Cardiac muscle cell (in vitro differentiated cells and primary cell): Measurements from ENCODE around the gene ZNF69. TPM values are rescaled to one million over a fixed set of nuclear protein-coding genes. Genes with fewer than 3 reads are reported as not detected.
"Not testable (repeated sequence)": the region's sequence is repeated elsewhere in the genome, so short reads cannot be mapped to it uniquely, and the experiment has no call there.

ENCODE experiments used
- DNase-seq, 2 donors: peaks; one replicate each; pipeline versions ENCODE4 v3.0.0 to v3.0.0-alpha.2; 2010 to 2017; ENCODE audit warnings: low read depth in 1 of 2, low spot score in 1 of 2
- H3K27ac ChIP-seq: fragments of 200-600 bp; sonication (generic); 2 replicates; pipeline ENCODE4 v1.5.1; 2016
- H3K27me3 ChIP-seq: fragments of 200-600 bp; sonication (generic); 2 replicates; pipeline ENCODE4 v1.6.0; 2016; ENCODE audit warnings: control low read depth
- H3K36me3 ChIP-seq: fragments of 200-600 bp; sonication (generic); 2 replicates; pipeline ENCODE4 v1.5.1; 2016; ENCODE audit warnings: control low read depth
- H3K4me1 ChIP-seq: fragments of 200-600 bp; sonication (generic); 2 replicates; pipeline ENCODE4 v1.8.1; 2017; ENCODE audit warnings: low read depth, mild to moderate bottlenecking, mixed run types
- H3K4me3 ChIP-seq: fragments of 200-600 bp; sonication (generic); 2 replicates; pipeline ENCODE4 v1.5.1; 2016; ENCODE audit warnings: mild to moderate bottlenecking
- H3K9me3 ChIP-seq: fragments of 200-600 bp; sonication (generic); 2 replicates; pipeline ENCODE4 v1.5.1; 2017; ENCODE audit warnings: low read depth, mild to moderate bottlenecking, control low read depth
- polyA plus RNA-seq: library from polyadenylated mRNA; unstranded; fragments of >200 nt; fragmentation: Nextera tagmentation; extraction: Ambion mirVana; gene quantifications from 2 replicates; pipeline ENCODE4 v1.2.1, GENCODE V29; 2016
- total RNA-seq: library from RNA; depleted of rRNA; stranded (reverse); fragments of >200 nt; gene quantifications from 2 replicates; pipeline ENCODE4 v1.2.3, GENCODE V29; 2016
- TF ChIP-seq, protein P1 (sequence below): IDR thresholded peaks from 2 replicates; pipeline ENCODE4 v1.5.1; 2012; ENCODE audit warnings: low read depth, mild to moderate bottlenecking, low read length

ZNF69 gene
- total and polyA plus RNA-seq, 2 experiments from 2014 or later, result 13.6 to 19.2 TPM

DNA sequence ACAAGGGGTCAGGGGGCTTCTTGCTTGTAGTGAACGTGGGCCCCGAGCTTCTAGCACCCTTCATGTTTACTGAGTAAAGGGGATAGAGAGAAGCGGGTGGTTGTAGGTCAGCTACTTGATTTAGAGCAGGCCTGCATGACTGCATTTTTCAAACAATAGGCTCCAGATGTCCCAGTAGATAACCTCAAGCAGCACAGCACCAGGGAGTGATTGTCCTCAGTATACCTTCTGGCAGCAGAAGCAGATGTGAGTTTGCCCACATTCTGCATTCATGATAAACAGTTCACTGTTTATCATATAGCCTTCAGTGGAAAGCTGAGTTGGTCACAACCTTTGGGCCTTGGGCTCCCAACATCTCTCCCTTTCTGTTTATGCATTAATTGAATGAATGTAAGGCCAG is 34.2 kb upstream of the ZNF69 start:
- no peak for DNase-seq
- no peaks in the 10 kb centered on the region for H3K4me1 ChIP-seq
- no peaks in the 10 kb centered on the region for H3K9me3 ChIP-seq
- TF ChIP-seq, protein P1, sequence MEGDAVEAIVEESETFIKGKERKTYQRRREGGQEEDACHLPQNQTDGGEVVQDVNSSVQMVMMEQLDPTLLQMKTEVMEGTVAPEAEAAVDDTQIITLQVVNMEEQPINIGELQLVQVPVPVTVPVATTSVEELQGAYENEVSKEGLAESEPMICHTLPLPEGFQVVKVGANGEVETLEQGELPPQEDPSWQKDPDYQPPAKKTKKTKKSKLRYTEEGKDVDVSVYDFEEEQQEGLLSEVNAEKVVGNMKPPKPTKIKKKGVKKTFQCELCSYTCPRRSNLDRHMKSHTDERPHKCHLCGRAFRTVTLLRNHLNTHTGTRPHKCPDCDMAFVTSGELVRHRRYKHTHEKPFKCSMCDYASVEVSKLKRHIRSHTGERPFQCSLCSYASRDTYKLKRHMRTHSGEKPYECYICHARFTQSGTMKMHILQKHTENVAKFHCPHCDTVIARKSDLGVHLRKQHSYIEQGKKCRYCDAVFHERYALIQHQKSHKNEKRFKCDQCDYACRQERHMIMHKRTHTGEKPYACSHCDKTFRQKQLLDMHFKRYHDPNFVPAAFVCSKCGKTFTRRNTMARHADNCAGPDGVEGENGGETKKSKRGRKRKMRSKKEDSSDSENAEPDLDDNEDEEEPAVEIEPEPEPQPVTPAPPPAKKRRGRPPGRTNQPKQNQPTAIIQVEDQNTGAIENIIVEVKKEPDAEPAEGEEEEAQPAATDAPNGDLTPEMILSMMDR, result no peak
- no peak overlapping the region for H3K27ac ChIP-seq
- no peaks in the 10 kb centered on the region for H3K36me3 ChIP-seq
- H3K27me3 ChIP-seq, result no peaks in the 10 kb centered on the region
- H3K4me3 ChIP-seq, result no peak overlapping the region

DNA sequence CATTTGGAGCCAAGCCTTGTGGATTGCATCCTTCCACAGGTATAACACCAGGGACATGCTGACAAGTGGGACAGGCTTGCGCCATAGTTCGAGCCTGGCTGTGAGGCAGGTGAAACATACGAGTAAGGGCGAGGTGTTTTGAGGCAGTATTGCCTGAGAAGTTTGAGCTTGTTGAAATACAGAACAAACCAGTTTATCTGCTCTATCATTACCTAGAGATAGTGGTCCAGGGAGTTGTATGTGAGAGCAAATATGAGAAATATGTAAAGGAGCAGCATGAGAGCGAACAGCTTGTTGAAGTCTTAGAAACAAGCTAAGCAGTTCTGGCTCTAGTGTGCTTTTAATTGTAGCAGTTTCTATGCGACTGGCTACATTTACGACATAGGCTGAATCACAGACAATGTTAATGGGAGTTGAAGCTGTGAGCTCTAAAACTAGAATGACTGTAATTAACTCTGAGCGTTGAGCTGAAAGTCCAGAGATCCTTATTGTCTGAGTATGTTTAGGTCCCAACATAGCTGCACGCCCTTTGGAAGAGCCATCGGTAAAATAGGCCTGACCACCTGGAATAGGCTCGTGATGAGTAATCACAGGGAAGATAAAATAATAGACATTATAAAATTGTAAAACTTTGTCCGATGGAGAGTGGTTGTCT is 30.9 kb upstream of the ZNF69 start:
- Histone ChIP-seq H3K9me3 (no peaks in the 10 kb centered on the region), H3K4me1 (no peaks in the 10 kb centered on the region), H3K27me3 (no peaks in the 10 kb centered on the region), H3K27ac (no peak overlapping the region), H3K4me3 (no peak overlapping the region), H3K36me3 (no peaks in the 10 kb centered on the region)
- DNase-seq, result no peak
- TF ChIP-seq, protein P1, result no peak

DNA sequence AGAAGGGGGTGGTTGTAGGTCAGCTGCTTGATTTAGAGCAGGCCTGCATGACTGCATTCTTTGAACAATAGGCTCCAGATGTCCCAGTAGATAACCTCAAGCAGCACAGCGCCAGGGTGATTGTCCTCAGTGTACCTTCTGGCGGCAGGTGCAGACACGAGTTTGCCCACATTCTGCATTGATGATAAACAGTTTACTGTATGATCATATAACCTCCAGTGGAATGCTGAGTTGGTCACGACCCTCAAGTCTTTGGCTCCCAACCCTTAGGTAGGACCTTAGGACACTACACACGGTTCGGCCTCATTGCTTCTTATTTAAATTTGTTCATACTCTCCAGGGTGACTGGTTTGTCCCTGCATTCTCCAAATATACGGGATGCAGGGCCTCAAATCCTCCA is 26.9 kb upstream of the ZNF69 start:
- Histone ChIP-seq H3K36me3 (no peaks in the 10 kb centered on the region), H3K4me1 (no peaks in the 10 kb centered on the region), H3K27ac (no peak overlapping the region), H3K4me3 (no peak overlapping the region), H3K27me3 (no peaks in the 10 kb centered on the region), H3K9me3 (no peaks in the 10 kb centered on the region)
- DNase-seq, result no peak
- TF ChIP-seq, protein P1, result no peak

DNA sequence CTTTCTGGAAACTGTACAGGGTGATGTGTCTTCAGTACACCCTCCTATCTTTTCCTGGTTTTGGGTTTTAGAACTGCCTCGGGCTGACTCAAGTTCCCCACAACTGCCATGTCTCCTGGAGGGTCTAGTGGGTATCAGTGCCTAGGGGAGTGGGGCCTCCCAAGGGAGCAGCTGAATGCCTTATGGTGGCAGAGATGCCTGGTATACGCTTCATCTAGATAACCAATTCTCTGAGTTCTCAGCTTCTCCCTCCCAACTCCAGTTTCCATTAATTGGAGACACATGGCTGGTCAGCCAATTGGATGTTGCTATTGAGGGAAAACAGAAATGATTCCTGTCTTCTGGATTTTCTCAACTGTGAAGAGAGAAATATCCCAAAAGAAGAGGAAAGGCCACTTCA is 26.3 kb upstream of the ZNF69 start:
- no peak for DNase-seq
- no peaks in the 10 kb centered on the region for H3K36me3 ChIP-seq
- no peaks in the 10 kb centered on the region for H3K4me1 ChIP-seq
- no peak overlapping the region for H3K4me3 ChIP-seq
- H3K27me3 ChIP-seq, result no peaks in the 10 kb centered on the region
- no peaks in the 10 kb centered on the region for H3K9me3 ChIP-seq
- TF ChIP-seq, protein P1, result no peak
- H3K27ac ChIP-seq, result no peak overlapping the region

DNA sequence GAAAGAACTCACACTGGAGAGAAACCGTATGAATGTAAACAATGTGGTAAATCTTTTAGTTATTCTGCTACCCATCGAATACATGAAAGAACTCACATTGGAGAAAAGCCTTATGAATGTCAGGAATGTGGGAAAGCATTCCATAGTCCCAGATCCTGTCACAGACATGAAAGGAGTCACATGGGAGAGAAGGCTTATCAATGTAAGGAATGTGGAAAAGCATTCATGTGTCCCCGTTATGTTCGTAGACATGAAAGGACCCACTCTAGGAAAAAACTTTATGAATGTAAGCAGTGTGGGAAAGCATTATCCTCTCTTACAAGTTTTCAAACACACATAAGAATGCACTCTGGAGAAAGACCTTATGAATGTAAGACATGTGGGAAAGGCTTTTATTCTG is 19.8 kb upstream of the ZNF69 start:
- H3K27me3 ChIP-seq, H3K4me3 ChIP-seq, H3K27ac ChIP-seq, DNase-seq, H3K4me1 ChIP-seq, H3K36me3 ChIP-seq, H3K9me3 ChIP-seq: not testable (repeated sequence)

DNA sequence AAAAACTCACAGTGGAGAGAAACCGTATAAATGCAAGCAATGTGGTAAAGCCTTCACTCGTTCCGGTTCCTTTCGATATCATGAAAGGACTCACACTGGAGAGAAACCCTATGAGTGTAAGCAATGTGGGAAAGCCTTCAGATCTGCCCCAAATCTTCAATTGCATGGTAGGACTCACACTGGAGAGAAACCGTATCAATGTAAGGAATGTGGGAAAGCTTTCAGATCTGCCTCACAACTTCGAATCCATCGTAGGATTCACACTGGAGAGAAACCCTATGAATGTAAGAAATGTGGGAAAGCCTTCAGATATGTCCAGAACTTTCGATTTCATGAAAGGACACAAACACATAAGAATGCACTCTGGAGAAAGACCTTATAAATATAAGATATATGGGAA is 19.4 kb upstream of the ZNF69 start:
- H3K9me3 ChIP-seq, result no peaks in the 10 kb centered on the region
- TF ChIP-seq, protein P1, result no peak
- no peak for DNase-seq
- H3K36me3 ChIP-seq, result no peaks in the 10 kb centered on the region
- no peak overlapping the region for H3K4me3 ChIP-seq
- no peak overlapping the region for H3K27ac ChIP-seq
- H3K27me3 ChIP-seq, result no peaks in the 10 kb centered on the region
- no peaks in the 10 kb centered on the region for H3K4me1 ChIP-seq
